Fibroblast of skin of back (primary cell): Measurements from ENCODE around the gene ZSWIM4.
A peak's percentile ranks its signal among the peaks of the same experiment; 100 is the strongest.

Experiments
- DNase-seq: peaks from one replicate; pipeline ENCODE4 v3.0.0-alpha.2; 2013

The ZSWIM4 gene

GRCh38 chr19:13835791-13836723 is 40.8 kb downstream of the ZSWIM4 start:
- no peak for DNase-seq

DNA sequence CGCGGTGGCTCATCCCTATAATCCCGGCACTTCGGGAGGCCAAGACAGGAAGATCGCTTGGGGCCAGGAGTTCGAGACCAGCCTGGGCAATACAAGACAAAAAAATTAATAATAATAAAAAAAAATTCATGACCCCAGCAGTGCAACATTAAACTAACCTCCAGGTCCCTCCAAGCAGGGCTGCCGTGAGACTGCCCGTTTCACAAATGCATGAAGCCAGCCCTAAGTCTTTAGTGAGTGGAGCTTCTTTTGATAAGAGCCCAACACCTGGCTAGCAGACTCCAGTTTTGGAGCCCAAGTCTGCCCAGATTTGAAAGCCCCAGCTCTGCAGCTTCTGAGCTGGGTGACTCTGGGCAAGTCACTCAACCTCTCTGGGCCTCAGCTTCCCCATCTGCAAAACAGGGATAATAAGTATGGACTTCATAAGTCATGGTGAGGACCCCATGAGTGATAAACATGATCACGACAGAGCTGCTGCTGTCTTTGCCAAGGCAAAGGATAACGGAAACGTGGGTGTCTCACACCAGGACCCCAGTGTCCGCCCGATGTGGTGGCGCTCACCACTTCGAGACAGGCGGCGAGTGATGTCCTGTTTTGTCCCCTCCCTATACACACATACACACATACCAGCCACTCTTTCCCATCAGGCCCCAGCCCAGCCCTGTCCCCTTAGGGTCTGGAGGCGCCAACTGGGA is 43.3 kb downstream of the ZSWIM4 start:
- DNase-seq, result no peak

DNA sequence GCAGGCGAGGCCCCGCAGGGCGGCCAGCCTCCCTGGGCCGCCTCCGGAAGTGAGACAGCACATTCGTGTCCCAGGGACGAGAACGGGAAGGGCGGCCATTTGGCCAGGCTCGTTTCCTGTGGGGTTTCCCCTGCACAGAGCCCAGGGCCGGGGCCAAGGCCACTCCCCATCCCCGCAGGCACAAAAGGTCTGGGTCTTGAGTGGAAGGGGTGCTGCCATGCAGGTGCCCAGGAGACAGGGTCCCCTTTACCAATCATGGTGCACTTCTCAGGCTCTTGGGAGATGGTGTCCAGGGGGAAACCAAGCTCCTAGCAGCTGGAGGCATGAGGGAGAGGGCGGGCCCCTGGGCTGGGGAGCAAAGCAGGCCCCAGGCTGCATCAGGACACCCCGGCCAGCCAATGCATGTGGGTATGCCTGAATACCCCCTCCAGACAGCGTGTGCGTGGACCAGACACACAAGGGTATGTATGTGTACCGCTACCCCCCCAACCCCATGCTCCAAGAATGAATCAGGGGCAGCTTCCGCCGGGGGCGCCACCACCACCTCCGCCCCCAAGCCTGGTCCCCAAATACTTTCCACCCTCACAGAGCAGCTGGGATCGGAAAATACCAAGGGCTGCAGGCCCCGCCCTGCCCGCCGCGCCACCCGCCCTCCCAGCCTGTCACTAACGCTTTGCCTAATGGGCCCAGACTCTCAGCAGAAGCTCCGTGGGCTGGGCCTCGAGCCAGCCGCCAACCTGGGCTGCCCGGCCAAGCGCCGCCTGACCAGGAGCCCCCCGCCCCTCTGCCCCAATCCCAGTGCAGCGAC is 44.1 kb downstream of the ZSWIM4 start:
- peak; percentile 90 for DNase-seq

- peak; percentile 75 for DNase-seq
Measured at GRCh38 chr19:13839938-13840304, 44.7 kb downstream of the ZSWIM4 start.

DNA sequence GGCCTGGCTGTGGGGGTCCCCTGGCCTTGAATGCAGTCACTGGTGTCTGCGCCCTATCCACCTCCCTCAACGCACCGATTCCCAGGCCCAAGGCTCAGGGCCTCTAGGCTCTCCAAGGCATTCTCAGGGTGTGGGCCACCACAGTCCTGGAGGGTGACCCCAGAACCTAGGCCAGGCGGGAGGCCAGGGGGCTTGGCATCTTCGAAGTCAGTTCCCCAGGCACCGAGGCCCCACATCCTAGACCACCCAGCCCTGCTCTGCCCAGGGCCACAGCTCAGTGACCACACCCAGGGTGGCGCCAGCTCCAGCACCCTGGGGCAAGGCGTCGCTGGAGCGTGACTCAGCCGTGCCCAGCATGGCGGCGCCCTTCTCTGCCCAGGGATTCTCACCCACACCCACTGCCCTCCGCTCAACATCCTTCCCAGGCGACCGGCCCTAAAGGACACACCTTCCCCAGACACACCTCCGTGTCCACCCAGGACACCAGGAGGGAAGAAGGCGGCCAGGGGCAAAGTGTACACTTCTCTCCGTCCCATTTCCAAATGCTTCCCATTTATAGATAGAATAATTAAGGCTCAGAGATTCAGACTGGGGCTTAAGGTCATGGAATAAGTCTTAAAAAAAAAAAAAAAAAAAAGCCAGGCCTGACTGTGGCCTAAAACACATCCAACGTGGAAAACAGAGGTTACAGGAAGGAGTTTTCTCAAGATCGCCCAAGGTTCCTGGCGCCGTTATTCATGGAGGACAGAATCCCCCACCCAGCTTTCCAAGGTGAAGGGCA is 45.3 kb downstream of the ZSWIM4 start:
- DNase-seq, result peak; percentile 78

DNA sequence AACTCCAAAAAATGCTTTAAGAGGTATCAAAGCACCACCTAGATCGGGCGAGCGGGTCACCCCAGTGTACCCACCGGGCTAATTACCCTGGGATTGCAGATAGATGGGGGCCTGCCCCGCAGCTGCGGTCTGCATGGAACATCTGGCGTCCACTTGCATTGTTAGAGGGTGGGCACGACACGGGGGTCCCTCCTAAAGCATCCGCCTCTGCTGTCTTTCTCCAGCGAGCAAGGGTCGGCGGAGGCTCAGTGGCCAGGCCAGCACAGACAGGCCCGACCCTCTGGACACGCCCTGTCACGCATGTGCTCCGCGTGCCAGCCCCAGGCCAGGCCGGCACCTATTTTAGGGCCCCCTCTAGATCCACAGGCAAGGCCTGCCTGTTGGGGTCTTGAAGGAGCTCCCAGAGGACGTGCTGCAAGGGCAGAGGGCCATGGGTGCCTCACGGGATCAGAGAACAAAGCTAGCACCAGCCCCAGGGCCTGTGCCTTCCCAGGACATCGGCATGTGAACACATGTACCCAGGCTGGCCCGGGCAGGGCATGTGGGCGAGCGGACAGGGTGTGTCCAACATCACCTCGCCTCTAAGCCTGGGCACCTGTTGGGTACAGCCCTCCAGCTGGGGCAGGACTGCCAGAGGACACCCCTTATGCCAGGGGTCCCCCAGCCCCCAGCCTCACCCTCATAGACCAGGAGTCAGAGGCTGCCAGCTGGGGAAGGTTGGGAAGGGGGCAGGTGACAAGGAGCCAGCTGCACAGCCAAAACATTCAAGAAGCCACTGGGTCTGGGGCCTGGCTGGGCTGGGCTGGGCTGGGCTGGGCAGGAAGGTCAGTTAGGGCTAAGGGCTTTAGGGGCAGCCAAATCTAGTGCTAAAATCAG is 46.1 kb downstream of the ZSWIM4 start:
- DNase-seq, result peak; percentile 45

GRCh38 chr19:13841962-13842290 is 46.7 kb downstream of the ZSWIM4 start:
- no peak for DNase-seq

DNA sequence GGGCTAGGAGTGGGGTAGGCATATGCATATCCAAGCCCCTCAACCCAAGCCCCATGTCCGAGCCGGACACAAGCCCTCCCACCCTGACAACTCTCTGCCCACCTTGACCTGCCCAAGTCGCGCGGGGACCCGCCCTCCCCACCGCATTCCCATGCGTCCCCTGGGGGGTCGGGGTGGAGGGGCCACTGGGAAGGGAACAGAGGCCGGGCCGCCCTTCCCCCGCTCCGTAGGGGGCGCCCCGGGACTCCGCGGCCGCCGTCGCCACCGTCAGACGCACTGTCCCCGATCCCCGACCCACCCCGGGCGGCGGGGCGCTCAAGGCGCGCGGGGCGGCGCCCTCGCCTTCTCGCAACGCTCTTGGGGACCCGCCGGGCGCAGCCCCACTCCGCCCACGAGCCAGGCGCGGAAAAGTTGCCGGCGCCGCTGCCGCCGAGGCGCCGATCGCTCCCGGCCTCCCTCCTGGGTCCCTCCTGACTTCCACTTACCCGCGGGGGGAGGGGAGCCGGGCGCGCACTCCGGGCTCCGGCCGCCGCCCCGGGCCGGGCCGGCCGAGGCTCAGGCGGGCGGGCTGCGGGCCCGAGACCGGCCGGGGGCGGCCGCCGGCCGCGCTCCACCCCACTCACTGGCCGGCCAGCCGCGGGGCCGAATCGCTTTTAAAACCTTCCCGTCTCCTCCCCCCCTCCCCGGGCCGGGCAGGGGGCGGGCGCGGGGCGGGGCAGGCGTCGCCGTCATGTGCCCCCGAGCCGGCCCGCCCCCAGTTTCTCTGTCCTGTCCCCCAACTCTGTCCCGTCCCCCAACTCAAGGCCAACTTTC is 47.3 kb downstream of the ZSWIM4 start:
- DNase-seq, result peak; percentile 82

DNA sequence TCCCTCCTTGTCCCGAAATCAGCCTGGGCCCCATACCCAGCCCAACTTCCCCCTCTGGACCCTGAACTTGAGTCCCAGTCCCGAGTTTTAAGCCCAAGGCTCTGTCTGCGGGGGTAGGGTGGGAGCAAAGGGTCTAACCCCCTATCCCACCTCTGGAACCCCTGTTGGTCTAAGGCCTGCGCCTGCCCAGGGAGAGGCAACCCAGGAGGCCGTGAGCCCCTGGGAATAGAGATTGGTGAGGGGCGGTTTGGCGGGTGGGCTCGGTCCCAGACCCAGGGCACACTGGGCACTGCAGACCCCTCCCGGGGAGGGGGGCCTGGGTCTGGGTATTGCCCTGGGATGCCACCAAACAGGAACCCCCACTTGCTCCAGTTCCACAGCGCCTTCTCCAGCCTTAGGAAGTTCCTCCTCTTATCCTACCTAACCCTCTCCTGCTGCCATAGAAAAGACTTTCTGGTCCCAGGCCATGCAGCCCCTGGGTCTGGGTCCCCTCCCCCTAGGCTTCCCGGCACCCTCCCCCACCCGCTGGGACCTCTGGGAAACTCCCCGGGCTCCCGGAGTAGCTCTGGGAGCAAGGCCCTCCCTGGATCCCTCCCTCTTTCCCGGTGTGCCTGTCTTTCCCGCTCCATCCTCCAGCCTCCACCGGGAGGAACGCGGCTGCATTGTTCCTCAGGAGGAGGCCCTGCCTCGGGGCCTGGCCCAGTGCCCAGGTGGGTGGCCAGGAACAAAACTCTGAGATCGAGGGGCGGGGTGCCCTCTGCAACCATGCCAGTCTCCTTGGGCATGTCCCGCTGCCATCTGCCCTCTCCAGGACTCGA is 48.1 kb downstream of the ZSWIM4 start:
- peak; percentile 90 for DNase-seq

- DNase-seq, result peak; percentile 66
Measured at GRCh38 chr19:13844130-13844631, 48.9 kb downstream of the ZSWIM4 start.

GRCh38 chr19:13846557-13847406 is 51.5 kb downstream of the ZSWIM4 start:
- DNase-seq, result peak; percentile 95

- DNase-seq, result peak; percentile 95
Measured at GRCh38 chr19:13847407-13848339, 52.4 kb downstream of the ZSWIM4 start.

GRCh38 chr19:13848340-13848677 is 53.1 kb downstream of the ZSWIM4 start:
- DNase-seq, result no peak

DNA sequence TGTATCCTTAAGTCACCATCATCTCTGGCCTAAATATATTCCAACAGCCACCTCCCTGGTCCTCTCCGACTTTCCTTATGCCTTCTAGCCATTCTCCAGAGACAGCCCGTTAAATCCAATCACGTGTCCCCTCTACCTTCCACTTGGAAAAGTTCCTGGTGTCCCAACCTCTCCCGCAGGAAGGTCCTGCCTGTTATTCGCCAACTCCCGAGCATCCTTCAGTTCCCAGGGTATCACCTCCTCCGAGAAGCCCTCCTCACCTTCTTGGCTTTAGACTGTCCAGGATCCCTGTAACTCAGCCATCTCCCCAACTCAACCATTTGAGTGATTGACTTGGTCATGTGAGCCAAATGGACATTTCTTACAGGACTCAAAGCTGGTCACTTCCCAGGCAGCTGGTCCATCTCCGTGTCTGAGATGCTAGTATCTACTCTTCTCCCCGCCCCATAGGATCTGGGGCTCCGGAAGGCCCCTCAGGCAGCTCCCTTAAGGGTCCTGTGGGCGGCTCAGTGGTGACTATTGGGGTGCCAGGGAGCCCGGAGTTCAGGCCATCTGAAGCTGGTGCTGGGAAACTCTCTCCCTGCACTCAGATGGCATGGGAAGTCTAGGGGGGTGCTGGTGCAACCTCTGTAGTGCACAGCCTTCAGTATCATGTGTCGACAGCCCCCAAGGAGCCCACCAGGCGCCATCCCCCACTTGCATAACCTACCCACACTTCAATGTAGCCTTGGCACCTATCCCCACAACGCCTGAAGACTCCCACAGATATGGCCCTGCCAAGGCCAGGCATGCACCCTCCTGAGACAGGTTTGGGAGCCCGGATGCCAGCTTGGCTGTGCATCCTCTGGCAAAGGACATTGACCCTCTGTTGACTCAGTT is 53.8 kb downstream of the ZSWIM4 start:
- DNase-seq, result no peak

- peak; percentile 81 for DNase-seq
Measured at GRCh38 chr19:13849991-13850909, 55.0 kb downstream of the ZSWIM4 start.
